Spinal cord (tissue), 10 donors: ENCODE measurements around the gene ARHGAP21. TPM values are rescaled to one million over a fixed set of nuclear protein-coding genes. Genes with fewer than 3 reads are reported as not detected.
A peak's percentile ranks its signal among the peaks of the same experiment; 100 is the strongest.

ENCODE experiments used
- DNase-seq, 6 donors: peaks; one replicate each; pipeline versions ENCODE4 v3.0.0 to v3.0.0-alpha.2; 2013 to 2015; ENCODE audit warnings: low spot score in 6 of 6, low read depth in 4 of 6
- H3K27ac ChIP-seq: one replicate; pipeline ENCODE4 v1.5.1; 2013; ENCODE audit warnings: low read depth, low read length, control low read depth
- H3K27me3 ChIP-seq: one replicate; pipeline ENCODE4 v1.6.1; 2013; ENCODE audit warnings: low read length; ENCODE audit not compliant: control insufficient read depth, insufficient read depth
- H3K36me3 ChIP-seq: one replicate; pipeline ENCODE4 v1.6.1; 2013; ENCODE audit warnings: low read length; ENCODE audit not compliant: control insufficient read depth, insufficient read depth
- H3K4me1 ChIP-seq: one replicate; pipeline ENCODE4 v1.6.1; 2013; ENCODE audit warnings: low read length; ENCODE audit not compliant: control insufficient read depth, insufficient read depth
- H3K4me3 ChIP-seq: one replicate; pipeline ENCODE4 v1.5.1; 2013; ENCODE audit warnings: low read depth, low read length, control low read depth
- H3K9me3 ChIP-seq: one replicate; pipeline ENCODE4 v1.6.1; 2013; ENCODE audit warnings: low read length; ENCODE audit not compliant: control insufficient read depth, insufficient read depth
- WGBS: methylation state at CpG from one replicate; pipeline ENCODE4 v1.1.5; 2013; ENCODE audit warnings: missing lambda C conversion rate; ENCODE audit not compliant: insufficient coverage; 5-methylcytosine and 5-hydroxymethylcytosine counted together
- polyA plus RNA-seq, 2 donors: library from polyadenylated mRNA; unstranded; fragments of 120-200 nt; gene quantifications; one replicate each; pipeline ENCODE4 v1.2.1, GENCODE V29; 2013; ENCODE audit not compliant: insufficient read length in 2 of 2
- total RNA-seq, 2 donors: library from RNA; depleted of rRNA in 1 of 2; stranded (reverse); fragments of 120-200 nt in 1 of 2; fragments of >200 nt in 1 of 2; gene quantifications; one replicate each; pipeline versions ENCODE4 v1.2.3 to v1.2.4, GENCODE V29; 2013 to 2014
- donor health status: healthy.

Gene ARHGAP21
- total and polyA plus RNA-seq, 4 donors = 134 to 161 (median 147) TPM

DNA sequence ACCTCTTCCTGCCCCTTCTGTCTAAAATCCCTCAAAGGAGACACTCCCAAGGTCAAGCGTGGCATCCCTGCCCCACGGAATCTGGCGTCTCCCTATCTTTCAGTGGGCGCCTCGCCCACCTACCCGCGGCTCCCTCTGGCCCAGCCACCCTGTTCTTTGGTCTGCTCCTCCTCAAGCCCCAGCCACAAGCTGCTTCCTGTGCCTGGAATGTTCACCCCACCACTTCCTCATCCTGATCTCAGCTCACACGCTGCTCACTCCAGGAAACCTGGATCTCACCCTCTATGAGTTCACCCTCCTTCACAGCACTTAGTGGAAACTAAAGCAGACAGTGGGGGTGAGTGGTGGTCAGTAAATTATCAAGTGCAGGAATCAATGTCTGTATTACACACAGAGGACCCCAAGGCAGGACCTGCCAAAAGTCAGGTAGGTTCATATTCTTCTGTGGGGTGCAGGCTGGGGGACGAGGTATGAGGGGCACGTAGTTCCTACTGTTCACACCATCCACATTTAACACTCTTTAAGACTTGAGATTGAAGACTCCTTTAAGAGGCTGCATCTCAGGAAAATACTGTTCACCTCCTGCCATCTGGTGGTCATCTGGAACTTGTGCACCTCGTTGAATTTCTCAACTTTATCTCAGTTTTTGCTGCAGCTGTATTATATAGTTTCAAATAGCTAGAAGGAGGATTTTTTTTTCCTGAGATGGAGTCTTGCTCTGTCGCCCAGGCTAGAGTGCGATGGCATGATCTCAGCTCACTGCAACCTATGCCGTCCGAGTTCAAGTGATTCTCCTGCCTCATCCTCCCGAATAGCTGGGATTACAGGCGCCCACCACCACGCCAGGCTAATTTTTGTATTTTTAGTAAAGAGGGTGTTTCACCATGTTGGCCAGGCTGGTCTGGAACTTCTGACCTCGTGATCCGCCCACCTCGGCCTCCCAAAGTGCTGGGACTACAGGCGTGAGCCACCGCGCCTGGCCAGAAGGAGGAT, 166.6 kb downstream of the ARHGAP21 start:
- no peaks in the 10 kb centered on the region for H3K36me3 ChIP-seq
- no peak overlapping the region for H3K4me3 ChIP-seq
- DNase-seq = peak; percentile 33 to 91 (median 54)
- H3K27me3 ChIP-seq = no peaks in the 10 kb centered on the region
- H3K27ac ChIP-seq = no peak overlapping the region
- WGBS = 72% methylated on average over 15 of the region's 24 CpGs
- no peaks in the 10 kb centered on the region for H3K9me3 ChIP-seq
- H3K4me1 ChIP-seq = peaks cover 9% of the 10 kb centered on the region

GRCh38 chr10:24556126-24556749, 167.4 kb downstream of the ARHGAP21 start:
- DNase-seq = no peak
- no peak overlapping the region for H3K4me3 ChIP-seq
- 86% methylated on average over 1 of the region's 4 CpGs for WGBS
- H3K27me3 ChIP-seq = no peaks in the 10 kb centered on the region
- H3K27ac ChIP-seq = no peak overlapping the region
- H3K9me3 ChIP-seq = no peaks in the 10 kb centered on the region
- peaks cover 9% of the 10 kb centered on the region for H3K4me1 ChIP-seq
- H3K36me3 ChIP-seq = no peaks in the 10 kb centered on the region

- no peak overlapping the region for H3K27ac ChIP-seq
- peaks cover 9% of the 10 kb centered on the region for H3K4me1 ChIP-seq
- DNase-seq = no peak
- H3K27me3 ChIP-seq = no peaks in the 10 kb centered on the region
- H3K4me3 ChIP-seq = no peak overlapping the region
- no peaks in the 10 kb centered on the region for H3K9me3 ChIP-seq
- H3K36me3 ChIP-seq = no peaks in the 10 kb centered on the region
- 88% methylated on average over 7 of the region's 7 CpGs for WGBS
Measured at GRCh38 chr10:24554036-24554435, 169.7 kb downstream of the ARHGAP21 start.

- Histone ChIP-seq H3K27me3 (no peaks in the 10 kb centered on the region), H3K4me1 (peaks cover 9% of the 10 kb centered on the region), H3K36me3 (no peaks in the 10 kb centered on the region), H3K4me3 (no peak overlapping the region), H3K9me3 (no peaks in the 10 kb centered on the region), H3K27ac (no peak overlapping the region)
- 75% methylated on average over 4 of the region's 10 CpGs for WGBS
- no peak for DNase-seq
Measured at GRCh38 chr10:24553051-24553612, 170.6 kb downstream of the ARHGAP21 start.

DNA sequence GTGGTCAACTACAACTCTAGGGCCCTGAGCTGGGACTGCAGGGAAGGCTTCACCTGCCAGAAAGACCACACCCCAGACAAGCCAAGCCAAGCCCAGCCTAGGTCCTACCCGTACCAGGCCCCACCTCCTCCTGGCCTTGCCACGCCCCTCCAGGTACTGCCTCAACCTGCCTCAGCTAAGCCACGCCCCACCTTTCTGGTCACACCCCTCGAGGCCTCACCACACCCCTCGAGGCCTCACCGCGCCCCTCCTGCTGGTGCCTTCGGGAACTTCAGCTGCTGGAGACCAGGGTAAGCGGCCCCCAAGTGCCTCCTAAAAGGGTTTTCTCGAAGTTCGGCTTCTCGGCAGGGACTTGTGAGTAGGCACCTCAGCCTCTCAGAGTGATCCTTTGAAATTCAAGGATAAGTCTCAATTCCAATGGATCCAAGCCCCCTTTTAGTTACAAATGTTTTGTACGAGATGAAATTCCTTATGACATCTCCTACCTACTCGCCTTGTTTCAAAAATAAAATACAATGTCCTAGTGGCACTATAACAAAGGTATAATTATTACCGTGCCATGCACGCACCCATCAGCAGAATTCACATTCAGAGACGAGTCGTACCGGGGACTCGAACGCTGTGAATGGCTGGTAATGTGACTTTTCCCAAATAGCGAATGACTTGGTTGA, 171.2 kb downstream of the ARHGAP21 start:
- Histone ChIP-seq H3K27ac (no peak overlapping the region), H3K9me3 (no peaks in the 10 kb centered on the region), H3K36me3 (no peaks in the 10 kb centered on the region), H3K27me3 (no peaks in the 10 kb centered on the region), H3K4me1 (peaks cover 9% of the 10 kb centered on the region), H3K4me3 (no peak overlapping the region)
- DNase-seq = no peak
- WGBS = 38% methylated on average over 9 of the region's 22 CpGs

GRCh38 chr10:24551161-24551560, 172.5 kb downstream of the ARHGAP21 start:
- peaks cover under 1% of the 10 kb centered on the region for H3K4me1 ChIP-seq
- H3K4me3 ChIP-seq = no peak overlapping the region
- H3K27ac ChIP-seq = no peak overlapping the region
- no peaks in the 10 kb centered on the region for H3K27me3 ChIP-seq
- 69% methylated on average over 1 of the region's 2 CpGs for WGBS
- no peaks in the 10 kb centered on the region for H3K36me3 ChIP-seq
- no peak for DNase-seq
- H3K9me3 ChIP-seq = no peaks in the 10 kb centered on the region

DNA sequence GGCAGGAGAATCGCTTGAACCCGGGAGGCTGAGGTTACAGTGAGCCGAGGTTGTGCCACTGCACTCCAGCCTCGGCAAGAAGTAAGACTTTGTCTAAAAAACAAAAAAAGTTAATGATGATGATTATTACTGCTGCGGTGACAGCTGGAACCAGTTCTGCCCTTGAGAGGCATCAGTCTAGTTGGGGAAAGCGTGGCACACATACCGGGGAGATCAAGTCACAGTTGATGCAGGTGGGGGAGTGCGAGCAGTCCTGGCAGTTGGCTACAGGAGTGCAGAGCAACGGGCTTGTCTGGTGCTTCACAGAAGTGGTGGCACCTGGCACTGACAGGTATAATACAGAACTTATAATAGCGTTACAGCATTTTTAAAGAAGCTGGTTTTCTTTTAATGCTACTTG, 173.0 kb downstream of the ARHGAP21 start:
- H3K4me1 ChIP-seq = no peaks in the 10 kb centered on the region
- no peaks in the 10 kb centered on the region for H3K27me3 ChIP-seq
- 97% methylated on average over 9 of the region's 10 CpGs for WGBS
- H3K9me3 ChIP-seq = no peaks in the 10 kb centered on the region
- no peak overlapping the region for H3K27ac ChIP-seq
- H3K4me3 ChIP-seq = no peak overlapping the region
- no peak for DNase-seq
- no peaks in the 10 kb centered on the region for H3K36me3 ChIP-seq

DNA sequence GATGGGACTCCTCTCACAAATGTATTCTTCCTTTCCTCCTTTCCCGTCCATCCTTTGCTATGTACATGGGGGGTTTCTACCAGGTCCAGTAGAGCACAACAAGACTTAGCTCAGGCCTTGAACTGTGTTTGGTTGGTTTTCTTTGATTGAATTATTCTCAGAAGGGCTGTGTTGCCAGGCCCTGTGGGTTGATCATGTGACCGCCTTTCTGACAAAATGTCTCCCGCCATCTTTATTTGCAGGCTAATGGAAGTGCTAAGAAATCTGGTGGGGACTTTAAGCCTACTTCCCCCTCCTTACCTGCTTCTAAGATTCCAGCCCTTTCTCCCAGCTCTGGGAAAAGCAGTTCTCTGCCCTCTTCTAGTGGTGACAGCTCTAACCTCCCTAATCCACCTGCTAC, 178.1 kb downstream of the ARHGAP21 start:
- no peak for DNase-seq
- H3K4me3 ChIP-seq = no peak overlapping the region
- no peaks in the 10 kb centered on the region for H3K36me3 ChIP-seq
- no peaks in the 10 kb centered on the region for H3K27me3 ChIP-seq
- no peaks in the 10 kb centered on the region for H3K9me3 ChIP-seq
- WGBS = 100% methylated on average over 1 of the region's 3 CpGs
- no peaks in the 10 kb centered on the region for H3K4me1 ChIP-seq
- H3K27ac ChIP-seq = no peak overlapping the region

- no peaks in the 10 kb centered on the region for H3K36me3 ChIP-seq
- H3K4me3 ChIP-seq = no peak overlapping the region
- WGBS = 90% methylated on average over 8 of the region's 10 CpGs
Measured at GRCh38 chr10:24544776-24545175, 178.9 kb downstream of the ARHGAP21 start.

More at GRCh38 chr10:24544776-24545175, 178.9 kb downstream of the ARHGAP21 start:
- Histone ChIP-seq H3K27ac (no peak overlapping the region), H3K4me1 (no peaks in the 10 kb centered on the region), H3K9me3 (no peaks in the 10 kb centered on the region), H3K27me3 (no peaks in the 10 kb centered on the region)
- DNase-seq = no peak
